Mucosa of gallbladder (tissue), 1 donor: ENCODE measurements around the gene YLPM1. TPM values are rescaled to one million over a fixed set of nuclear protein-coding genes. Genes with fewer than 3 reads are reported as not detected.
"Not testable (repeated sequence)": the region's sequence is repeated elsewhere in the genome, so short reads cannot be mapped to it uniquely, and the experiment has no call there.

Experiments used
- DNase-seq: peaks from one replicate; pipeline ENCODE4 v3.0.0-alpha.2; 2020; ENCODE audit warnings: low spot score
- total RNA-seq: library from RNA; stranded (reverse); gene quantifications from one replicate; pipeline ENCODE4 v1.2.1, GENCODE V29; 2021
- donor health status: DM: no; HTN: no; CAD: no.

The YLPM1 gene, protein sequence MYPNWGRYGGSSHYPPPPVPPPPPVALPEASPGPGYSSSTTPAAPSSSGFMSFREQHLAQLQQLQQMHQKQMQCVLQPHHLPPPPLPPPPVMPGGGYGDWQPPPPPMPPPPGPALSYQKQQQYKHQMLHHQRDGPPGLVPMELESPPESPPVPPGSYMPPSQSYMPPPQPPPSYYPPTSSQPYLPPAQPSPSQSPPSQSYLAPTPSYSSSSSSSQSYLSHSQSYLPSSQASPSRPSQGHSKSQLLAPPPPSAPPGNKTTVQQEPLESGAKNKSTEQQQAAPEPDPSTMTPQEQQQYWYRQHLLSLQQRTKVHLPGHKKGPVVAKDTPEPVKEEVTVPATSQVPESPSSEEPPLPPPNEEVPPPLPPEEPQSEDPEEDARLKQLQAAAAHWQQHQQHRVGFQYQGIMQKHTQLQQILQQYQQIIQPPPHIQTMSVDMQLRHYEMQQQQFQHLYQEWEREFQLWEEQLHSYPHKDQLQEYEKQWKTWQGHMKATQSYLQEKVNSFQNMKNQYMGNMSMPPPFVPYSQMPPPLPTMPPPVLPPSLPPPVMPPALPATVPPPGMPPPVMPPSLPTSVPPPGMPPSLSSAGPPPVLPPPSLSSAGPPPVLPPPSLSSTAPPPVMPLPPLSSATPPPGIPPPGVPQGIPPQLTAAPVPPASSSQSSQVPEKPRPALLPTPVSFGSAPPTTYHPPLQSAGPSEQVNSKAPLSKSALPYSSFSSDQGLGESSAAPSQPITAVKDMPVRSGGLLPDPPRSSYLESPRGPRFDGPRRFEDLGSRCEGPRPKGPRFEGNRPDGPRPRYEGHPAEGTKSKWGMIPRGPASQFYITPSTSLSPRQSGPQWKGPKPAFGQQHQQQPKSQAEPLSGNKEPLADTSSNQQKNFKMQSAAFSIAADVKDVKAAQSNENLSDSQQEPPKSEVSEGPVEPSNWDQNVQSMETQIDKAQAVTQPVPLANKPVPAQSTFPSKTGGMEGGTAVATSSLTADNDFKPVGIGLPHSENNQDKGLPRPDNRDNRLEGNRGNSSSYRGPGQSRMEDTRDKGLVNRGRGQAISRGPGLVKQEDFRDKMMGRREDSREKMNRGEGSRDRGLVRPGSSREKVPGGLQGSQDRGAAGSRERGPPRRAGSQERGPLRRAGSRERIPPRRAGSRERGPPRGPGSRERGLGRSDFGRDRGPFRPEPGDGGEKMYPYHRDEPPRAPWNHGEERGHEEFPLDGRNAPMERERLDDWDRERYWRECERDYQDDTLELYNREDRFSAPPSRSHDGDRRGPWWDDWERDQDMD (N-terminal part only)
- 55.4 TPM for total RNA-seq

DNA sequence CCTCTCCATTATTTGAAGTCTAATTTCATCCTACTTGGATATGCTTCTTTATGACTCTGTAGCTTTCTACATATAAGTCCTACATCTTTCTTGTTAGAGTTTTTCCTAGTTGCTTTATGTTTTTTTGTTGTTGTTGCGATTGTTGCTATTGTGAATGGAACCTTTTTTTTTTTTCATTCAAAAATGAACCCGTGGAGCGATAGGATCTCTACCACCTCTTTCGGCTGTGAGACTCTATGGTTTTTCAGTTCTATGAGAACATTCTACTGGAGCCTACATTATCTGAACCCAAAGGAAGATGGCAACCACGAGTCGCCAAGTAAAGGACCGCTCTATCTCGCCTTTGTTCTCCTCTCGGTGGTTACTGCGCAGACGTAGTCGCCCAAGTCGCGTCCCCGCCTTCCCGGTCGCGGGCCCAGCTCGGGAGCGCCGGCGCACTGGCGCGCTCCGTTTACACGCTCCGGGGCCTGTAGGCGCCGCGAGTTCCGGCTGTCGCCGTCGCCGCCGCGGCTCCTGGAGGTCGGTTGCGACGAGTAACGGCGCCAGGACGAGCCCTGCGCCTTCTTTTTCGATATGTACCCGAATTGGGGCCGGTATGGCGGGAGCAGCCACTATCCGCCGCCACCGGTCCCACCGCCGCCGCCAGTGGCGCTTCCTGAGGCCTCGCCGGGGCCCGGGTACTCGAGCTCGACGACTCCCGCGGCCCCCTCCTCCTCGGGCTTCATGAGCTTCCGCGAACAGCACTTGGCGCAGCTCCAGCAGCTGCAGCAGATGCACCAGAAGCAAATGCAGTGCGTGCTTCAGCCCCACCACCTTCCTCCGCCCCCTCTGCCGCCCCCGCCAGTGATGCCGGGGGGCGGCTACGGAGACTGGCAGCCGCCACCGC, at the start of gene YLPM1:
TSS of gene YLPM1 (plus strand) at position 400 of the 886 bp plus-strand sequence. CDS start at position 574, 174 bp downstream.
- DNase-seq, result peak; percentile 94

DNA sequence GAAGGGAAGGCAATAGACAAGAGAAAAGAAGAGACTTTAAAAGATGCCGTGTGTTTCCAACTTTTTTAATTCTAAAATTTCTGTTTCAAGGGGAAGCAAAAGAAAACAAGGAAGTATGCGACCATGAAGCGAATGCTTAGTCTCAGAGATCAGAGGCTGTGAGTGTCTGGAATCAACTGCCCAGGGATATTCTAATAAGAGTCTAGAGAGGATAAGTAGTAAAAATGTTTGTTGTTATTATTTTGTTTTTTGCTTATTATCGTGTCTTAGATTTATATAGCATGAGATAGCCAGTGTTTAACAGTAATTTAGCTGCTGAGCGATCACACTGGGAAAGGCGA, 49.8 kb upstream of the YLPM1 start:
- no peak for DNase-seq

DNA sequence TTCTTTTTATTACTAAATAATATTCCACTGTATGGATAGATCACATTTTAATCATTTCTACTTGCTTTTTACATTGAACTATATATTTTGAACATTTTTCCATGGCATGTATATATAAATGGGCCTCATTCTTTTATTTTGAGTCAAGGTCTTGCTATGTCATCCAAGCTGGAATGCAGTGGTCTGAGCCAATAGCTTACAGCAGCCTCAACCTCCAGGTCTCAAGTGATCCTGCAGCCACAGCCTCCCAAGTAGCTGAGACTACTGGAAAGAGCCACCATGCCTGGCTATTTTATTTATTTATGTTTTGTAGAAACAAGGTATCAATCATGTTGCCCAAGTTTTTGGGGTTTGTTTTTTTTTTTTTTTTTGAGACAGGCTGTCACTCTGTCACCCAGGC, 42.6 kb upstream of the YLPM1 start:
- no peak for DNase-seq

DNA sequence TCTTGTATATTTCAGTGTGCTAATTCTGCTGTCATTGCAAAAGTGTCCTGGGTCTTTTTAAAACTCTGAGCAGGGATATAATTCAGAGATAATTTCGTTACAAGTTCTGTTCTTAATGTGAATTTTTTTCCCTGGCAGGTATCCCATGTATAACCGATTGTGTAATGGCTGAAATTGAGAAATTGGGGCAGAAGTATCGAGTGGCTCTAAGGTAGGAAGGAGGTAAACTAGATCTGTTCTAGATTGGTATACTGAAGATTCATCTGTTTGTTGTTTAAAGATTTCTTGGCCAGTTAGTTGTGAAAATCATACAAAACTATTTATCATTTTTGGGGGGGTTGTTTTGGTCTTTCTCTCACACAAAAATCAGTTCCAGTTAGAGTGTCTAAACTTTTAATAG, 40.0 kb upstream of the YLPM1 start:
- no peak for DNase-seq

DNA sequence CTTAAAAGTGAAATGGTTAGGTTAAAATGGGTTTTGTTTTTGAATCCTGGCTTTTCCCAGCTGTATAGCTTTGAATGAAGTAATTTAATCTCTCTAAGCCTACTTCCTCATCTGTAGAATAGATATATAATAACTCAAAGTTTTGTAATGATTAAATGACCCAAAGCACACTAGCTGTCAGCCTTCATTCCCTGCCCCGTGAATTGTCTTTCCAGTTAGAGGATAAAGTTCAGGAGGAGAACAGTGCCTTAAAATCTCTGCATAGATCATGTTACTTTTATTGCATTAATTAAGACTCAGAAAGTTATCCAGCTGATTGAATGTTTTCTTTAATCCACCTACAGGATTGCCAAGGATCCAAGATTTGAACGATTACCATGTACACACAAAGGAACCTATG, 30.7 kb upstream of the YLPM1 start:
- no peak for DNase-seq

DNA sequence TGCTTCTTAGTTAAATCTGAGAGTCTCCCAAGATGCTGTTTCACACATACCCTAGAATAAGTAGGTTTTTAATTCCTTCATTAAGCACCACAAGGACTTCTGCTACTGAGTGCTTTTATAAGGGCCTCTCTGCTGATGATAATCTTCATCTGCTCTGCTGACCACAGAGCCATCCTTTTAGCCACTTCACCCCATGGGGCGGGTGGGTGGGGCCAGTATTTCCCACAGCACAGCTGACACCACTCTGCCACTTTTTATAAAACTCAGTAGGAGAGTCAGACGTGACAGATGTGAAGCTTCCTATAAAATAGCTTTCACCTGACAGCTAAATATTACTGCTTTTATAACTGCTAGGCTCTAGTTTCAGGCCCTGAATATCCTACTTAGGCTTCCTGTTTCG, 29.9 kb upstream of the YLPM1 start:
- no peak for DNase-seq

DNA sequence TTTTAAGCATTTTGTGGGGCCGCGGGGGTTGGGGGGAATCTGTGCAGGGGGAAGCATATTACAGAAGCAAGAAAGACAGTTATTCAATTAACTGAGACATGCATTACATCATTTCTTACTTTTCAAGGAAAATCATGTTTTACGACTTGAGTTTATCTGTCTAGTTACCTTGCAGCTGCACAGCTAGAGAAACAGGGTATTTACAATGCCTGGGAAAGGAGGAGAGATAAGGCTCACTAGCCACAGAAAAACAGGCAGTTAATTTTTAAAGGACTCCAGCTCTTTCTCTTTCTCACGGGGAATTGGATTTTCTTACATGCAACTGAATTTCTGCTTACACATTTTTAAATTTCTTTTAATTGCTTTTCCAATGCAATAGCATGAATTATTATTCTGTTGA, 28.0 kb upstream of the YLPM1 start:
- DNase-seq, result no peak

DNA sequence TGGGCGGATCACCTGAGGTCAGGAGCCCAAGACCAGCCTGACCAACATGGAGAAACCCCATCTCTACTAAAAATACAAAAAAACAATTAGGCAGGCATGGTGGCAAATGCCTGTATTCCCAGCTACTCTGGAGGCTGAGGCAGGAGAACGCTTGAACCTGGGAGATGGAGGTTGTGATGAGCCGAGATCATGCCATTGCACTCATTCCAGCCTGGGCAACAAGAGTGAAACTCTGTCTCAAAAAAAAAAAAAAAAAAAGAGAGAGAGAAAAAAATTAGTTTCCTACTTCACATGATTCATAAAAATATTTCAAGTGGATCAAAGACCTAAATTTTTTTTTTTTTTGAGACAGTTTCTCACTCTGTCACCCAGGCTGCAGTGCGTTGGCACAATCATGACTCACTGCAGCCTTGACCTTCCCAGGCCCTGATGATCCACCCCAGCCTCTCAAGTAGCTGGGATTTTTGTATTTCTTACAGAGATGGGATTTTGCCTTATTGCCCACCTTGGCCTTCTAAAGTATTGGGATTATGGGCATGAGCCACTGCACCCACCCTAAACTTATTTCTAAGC, 25.3 kb upstream of the YLPM1 start:
- DNase-seq, result no peak

DNA sequence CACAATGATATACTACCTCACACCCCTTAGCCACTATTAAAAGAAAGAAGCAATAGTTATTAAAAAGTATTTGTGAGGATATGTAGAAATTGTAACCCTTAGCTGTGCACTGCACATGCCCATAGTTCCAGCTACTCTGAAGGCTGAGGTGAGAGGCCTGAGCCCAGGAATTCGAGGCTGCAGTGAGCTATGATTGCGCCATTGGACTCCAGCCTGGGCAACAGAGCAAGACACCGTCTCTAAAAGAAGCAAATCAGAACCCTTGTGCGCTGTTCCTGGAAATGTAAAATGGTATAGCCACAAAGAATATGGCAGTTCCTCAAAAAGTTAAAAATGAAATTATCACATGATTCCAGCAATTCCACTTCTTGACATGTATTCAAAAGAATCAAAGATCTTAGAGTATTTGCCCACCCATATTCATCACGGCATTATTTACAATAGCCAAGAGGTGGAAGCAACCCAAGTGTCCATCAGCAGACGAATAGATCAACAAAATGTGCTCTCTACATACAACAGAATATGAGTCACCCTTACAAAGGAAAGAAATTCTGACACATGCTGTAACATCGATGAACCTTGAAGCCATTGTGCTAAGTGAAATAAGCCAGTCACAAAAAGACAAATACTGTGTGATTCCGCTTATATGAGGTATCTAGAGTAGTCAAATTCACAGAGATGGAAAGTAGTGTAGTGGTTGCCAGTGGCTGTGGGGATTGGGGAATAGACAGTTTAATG, 23.7 kb upstream of the YLPM1 start:
- DNase-seq, result no peak

DNA sequence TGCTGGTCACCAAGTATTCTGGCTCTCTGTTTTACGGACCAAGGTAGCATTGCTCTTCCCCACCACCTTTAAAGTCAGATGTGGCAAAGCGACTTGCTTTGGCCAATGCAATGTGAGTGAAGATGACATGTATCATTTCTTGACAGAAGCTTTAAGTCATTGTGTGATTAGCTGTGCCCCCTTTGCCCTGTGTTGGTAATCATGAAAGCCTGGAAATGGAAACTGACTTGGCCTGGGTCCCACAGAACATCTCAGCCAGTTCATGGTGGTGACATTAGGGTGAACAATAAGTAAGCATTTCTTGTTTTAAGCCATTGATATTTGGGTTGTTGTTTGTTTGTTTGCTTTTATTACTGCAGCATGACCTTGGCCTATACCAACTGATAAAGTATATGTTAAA, 15.9 kb upstream of the YLPM1 start:
- DNase-seq, result no peak

DNA sequence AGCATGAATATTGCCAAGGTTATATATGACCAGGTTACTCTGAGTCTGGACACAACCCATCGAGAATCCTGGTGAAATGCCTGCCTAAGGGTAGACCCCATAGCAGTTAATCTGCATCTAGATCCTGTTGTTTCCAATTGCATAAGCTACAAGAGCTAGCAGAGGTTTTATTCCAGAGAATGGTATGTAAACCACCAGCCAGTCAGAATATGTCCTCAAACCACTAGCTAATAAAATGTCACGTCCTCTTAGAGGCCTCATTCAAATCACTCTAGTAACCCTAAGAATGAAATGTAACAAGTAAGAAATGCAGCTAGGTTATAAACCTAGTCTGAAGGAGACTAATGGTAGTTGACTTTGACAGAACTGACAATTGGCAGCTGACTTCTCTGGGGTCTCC, 9.0 kb upstream of the YLPM1 start:
- DNase-seq, result no peak

DNA sequence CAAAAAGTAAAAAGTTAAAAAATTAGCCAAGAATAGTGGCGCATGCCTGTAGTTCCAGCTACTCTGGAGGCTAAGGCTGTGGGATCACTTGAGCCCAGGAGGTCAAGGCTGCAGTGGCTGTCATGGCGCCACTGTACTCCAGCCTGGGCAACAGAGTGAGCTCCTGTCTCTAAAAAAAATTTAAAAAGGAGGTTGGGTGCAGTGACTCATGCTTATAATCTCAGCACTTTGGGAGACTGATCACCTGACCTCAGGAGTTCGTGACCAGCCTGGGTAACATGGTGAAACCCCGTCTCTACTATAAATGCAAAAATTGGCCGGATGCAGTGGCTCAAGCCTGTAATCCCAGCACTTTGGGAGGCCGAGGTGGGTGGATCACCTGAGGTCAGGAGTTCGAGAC, 8.2 kb upstream of the YLPM1 start:
- no peak for DNase-seq

DNA sequence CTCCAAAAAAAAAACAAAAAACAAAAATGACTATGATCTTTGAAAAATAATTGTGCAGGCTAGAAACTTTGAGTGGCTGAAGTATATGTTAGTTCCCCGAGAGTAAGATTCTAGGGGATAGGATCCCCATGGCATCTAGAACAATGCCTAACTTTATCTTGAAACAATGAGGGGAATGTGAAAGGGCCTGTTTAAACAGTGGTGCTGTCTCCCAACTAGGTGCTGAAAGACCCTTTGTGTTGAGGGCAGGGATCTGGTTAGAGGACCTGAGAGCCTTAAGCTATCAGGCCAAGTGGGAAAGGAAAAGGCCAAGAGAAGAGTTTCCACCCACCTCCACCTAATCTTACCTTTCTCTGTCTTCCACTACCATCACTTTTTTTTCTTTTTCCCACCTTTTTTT, 6.8 kb upstream of the YLPM1 start:
- no peak for DNase-seq

DNA sequence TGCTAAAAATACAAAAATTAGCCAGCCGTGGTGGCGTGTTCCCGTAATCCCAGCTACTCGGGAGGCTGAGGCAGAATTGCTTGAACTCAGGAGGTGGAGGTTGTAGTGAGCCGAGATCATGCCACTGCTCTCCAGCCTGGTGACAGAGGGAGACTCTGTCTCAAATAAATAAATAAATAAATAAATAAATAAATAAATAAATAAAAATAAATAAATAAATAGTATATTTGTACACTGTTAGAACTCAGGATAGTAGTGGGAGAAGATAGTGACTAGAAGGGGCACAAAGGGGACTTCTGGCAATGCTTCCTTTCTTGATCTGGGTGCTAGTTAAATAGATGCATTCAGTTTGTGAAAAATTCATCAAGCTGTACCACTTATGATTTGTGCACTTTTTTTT, 4.6 kb upstream of the YLPM1 start:
- DNase-seq, result not testable (repeated sequence)

DNA sequence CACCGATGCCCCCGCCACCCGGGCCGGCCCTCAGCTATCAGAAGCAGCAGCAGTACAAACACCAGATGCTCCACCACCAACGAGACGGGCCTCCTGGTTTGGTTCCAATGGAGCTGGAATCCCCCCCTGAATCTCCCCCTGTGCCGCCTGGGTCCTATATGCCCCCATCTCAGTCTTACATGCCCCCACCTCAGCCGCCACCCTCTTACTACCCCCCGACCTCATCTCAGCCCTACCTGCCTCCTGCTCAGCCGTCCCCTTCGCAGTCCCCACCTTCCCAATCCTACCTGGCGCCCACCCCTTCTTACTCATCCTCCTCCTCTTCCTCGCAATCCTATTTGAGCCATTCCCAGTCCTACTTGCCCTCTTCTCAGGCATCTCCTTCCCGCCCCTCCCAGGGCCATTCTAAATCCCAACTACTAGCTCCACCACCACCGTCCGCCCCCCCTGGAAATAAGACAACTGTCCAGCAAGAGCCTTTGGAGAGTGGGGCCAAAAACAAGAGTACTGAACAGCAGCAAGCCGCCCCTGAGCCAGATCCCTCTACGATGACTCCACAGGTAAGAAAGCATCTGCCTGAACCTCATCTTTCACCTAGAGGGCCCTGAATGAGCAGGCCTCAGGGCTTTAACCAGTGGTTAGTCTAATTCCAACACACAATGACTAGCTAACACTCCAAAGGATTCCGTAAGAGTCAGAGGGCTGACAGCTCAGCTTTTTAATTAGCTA, 851 bp downstream of the YLPM1 start:
- DNase-seq, result peak; percentile 10

DNA sequence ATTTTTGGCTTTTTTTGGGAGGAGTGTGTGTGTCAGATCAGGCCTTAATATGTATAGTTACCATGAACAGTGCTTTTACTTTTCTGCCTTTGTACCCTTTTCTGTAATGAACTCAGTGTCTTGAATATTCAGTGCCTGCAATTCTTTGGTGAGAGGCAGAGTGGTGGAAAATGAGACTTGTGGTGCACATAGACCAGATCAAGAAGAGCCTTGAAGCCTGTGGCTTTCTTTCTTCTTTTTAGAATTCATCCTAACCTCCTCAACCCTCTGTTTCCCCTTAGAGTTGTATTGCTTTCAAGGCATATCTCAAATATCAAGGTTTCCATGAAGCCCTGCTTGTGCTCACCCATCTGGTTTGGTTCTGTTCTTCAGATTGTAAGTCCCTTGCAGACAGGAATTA, 2.6 kb downstream of the YLPM1 start:
- no peak for DNase-seq

DNA sequence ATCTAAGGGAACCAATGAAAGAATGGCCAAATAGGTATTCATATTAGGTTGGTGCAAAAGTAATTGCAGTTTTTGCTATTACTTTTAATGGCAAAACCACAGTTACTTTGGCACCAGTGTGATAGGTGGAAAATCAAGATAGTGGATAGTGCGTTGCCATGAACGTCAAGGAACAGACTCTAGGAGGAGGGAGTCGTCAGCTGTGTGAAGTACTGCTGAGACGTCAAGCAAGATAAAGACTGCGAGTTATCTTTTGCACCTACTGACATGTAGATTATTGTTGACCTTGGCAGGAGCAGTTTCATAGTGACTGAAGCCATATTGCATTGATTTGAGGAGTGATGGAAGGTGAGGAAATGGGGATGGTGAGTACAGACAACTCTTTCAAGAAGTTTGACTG, 8.3 kb downstream of the YLPM1 start:
- no peak for DNase-seq

DNA sequence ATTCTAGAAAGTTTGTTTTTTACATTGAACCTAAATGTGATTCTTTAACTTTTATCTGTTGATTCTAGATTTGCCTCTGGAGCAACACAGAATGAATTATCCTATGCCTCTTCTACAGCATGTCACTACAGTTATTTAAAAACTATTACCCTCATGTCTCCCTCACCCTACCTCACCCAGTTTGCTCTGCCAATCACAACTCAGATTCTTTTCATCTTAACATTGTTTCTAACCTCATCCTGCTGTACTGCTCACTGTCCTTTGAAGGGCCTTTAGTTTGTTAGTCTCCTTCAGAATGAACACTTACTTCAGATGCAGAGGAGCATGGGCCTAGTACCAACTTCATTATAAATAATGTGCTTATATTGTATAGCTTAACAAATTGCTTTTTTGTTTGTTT, 21.5 kb downstream of the YLPM1 start:
- DNase-seq, result no peak

DNA sequence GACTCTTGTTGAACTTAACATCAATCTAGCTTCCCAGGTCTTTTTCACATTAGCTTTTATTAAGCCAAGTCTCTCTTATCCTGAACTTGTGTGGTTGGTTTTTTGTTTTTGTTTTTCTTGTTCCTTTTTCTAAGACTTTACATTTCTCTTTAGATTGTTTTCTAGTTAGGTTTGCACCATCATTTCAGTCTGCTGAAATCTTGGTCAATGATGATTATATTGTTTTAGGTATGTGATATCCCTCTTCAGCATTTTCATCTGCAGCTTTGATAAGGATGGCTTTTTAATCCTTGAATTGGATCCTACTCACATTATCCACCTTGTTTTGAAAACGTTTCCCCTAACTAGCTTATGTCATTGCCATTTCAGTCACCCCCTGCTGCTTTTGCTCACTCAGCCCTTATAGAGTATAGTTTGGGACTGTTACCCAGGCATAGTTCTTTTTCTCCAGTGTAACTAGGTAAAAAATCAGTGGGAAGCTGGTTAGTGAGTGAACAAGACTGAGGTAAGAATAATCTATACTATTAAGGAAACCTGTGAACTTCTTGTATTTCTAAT, 22.0 kb downstream of the YLPM1 start:
- no peak for DNase-seq
